Activated CD8-positive, alpha-beta memory T cell treated with anti-CD3 and anti-CD28 coated beads for 1 hour (primary cell): ENCODE measurements around the gene ITGB5.
"Not testable (repeated sequence)": the region's sequence is repeated elsewhere in the genome, so short reads cannot be mapped to it uniquely, and the experiment has no call there.

Source experiments
- DNase-seq, 2 donors: peaks; one replicate each; pipeline ENCODE4 v3.0.0-alpha.2; 2020; ENCODE audit warnings: low read depth in 1 of 2; ENCODE audit errors: extremely low read depth in 1 of 2

ITGB5 gene

GRCh38 chr3:124791142-124791541, 96.0 kb downstream of the ITGB5 start:
- no peak for DNase-seq

- DNase-seq: not testable (repeated sequence)
Measured at GRCh38 chr3:124789103-124789502, 98.1 kb downstream of the ITGB5 start.

DNA sequence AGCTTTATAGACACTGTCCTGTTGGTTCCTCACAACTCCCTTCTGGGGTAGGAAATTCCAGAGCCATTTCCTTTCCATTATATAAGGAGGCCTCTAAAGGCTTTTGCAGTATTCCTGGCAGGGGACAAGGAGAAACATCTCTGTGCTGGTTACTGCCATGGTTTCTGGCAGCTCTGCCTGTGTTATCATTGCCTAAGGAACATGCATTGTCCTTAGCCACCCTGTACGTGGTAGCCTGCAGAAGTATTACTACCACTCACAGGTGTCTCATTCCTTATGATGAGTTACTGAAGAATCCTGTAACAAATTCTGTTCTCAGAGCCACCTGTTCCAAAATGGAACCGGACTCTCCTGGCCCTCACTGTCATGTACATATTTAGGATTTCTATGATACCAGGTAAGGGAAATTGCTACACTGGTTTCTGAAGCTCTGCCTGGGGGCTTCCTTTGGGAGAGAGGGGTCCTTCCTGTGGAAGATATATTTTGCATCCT, 98.9 kb downstream of the ITGB5 start:
- DNase-seq: no peak

DNA sequence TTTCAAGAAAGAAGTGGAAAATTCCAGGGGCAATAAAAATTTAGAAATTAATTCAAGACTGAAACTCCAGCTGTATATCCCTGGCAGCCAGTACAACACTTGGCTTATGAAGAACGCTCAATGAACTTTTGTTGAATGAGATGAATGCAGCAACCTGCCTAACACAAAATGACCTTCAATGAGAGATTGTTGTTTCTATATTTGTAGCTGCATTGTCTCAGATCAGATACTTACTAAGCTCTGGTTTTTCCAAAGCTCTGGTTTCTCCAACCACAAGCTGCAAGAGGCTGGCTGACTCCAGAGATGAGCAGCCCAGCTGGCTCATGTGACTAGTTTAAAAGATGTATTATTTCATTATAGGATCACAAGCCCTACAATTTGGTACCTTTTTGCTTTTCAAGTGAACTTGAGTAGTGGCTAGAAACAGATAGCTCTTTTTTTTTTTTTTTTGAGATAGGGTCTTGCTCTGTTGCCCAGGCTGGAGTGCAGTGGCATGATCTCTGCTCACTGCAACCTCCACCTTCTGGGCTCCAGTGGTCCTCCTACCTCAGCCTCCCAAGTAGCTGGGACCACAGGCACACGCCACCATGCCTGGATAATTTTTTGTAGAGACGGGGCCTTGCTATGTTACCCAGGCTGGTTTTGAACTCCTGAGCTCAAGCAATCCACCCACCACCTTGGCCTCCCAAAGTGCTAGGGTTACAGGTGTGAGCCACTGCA, 99.5 kb downstream of the ITGB5 start:
- DNase-seq: no peak

GRCh38 chr3:124786511-124787241, 100.5 kb downstream of the ITGB5 start:
- DNase-seq: no peak

DNA sequence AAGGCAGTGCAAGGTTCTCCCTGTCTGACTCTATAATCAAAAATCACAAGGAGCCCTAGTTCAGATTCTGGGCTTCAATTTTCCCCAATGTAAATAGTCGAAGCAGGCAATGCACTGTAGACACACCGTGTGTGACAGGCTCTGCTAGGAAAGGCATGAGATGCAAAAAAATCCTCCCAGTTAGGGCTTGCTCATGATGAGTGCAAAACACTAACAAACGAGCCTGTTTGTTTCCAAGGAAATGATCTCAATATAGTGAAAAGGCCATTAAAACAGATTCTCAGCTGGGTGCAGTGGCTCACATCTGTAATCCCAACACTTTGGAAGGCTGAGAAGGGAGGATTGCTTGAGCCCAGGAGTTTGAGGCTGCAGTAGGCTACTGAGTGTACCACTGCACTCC, 101.2 kb downstream of the ITGB5 start:
- DNase-seq: no peak

DNA sequence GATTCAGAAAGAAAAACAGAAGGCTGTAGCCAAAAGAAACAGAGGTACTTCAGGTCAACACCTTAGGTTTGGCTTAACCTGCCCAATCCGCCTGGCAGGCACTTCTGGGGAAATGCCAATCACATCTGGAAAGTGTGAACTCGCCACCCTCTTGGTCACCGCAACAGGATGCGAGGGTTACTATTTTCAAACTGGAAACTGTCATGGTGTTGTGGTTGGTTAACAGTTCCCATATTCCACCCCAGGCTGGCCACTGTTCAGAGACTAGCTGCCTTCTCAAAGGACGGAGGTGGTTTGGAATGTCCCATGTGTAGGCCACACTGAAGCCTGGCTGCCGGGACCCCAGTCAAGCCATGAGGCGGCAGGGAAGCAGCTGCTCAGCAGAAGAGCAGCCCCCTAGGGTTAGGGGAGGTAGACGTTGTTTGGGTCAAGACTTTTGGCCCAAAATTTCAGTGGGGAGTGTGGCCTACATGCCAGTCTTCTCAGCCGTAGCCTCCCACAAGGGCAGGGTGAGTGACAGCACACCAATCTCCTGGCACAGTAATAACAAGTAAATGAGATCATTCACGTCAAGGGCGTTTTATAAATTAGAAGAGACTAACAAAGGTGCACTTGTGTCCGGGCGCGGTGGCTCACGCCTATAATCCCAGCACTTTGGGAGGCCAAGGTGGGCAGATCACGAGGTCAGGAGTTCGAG, 102.3 kb downstream of the ITGB5 start:
- DNase-seq: no peak

DNA sequence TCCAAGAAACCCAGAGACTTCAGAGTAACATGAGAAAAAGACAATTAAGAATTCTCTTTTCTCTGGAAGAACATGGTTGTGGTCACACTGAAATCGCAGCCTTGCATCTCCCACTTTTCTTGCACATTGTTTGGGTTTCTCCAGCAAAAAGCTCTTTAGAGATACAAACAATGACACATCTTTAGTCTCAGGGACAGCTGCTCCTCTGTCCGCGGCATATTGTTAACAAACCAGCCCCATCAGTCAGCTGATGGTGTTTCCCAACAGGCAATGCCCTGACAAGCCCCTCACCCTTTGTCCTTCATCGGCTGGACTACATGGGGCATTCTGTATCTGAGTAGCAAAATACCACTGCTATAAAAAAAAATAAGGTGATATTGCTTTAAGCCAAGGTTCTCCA, 103.5 kb downstream of the ITGB5 start:
- DNase-seq: no peak

DNA sequence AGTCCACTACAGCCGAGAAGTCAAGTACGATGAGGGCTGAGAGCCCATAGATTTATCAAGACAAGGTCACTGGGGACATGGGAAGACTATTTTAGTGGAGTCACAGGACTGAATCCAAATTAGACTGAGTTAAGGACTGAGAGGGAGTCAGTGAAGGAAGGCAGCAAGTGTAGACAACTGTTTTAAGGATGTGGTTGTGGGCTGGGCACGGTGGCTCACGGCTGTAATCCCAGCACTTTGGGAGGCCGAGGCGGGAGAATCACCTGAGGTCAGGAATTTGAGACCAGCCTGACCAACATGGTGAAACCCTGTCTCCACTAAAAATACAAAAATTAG, 104.8 kb downstream of the ITGB5 start:
- not testable (repeated sequence) for DNase-seq

DNA sequence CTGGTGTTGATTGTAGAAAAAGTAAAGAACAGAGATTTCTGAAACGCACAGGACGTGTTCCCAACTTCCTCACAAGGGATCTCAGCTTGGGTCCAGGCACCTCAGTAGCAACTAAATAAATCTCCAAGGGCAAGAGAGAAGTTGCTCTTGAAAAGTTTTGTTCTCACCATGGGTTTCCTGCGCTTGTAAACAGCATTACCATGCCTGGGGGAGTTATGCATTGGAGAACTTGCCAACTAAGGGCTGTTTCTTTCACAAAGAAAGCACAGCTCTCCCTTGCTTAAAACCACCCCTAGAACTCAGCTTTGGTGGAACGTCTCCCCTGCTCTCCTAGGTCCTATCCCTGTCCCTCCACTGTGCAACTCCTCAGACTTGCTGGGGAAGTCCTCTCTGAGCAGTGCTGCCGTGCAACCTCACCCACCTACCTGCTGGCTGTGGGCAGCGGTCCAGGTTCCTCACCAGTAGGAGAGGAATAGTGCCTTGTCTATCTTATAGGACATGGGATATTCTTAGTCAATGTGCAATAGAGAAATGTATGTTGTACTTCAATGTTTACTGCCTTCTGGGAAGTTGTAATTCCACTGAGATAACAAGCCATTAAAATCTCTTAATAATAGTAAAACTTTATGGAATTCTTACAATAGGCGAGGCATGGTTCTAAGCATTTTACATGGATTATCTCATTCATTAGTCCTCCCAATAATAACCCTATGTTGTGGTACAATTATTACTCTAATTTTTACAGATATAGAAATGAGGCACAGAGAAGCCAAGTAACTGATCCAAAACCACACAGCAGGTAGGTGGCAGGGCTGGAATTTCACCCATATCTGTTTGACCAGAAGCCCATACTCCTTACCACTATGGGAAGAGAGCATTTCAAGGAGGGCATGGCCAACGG, 105.4 kb downstream of the ITGB5 start:
- no peak for DNase-seq

DNA sequence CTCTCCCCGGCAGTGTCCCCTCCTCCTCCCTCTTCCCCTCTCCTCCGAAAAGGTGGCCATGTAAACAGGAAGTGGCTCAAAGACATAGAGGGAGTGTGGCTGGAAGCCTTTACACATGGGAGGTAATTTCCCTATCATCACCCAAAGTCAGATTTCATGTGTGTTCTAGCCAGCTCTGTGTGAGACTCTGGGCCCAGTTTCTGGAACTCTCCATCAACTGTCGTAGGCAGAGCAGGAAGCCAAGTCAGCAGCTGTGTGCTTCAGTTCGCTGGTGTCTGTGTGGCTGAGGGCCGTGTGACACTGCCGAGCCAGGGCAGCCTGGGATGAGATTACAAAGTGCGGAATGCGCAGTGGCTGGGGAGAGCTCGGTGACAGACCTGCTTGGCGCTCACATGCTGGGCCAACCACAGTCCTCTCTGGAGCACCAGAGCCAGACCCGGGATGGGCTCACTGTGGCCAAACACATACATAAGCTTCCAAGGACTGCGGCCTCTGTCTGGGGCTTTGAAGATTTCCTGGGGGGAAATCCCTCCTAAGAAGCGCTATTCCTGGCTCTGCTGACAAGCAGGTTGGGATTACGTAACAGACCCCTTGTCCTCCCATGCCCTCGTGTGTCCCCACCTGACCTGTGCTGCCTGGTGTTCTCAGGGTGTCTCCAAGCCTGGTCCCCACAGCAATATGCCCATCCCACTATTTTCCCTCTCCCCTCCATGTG, 106.2 kb downstream of the ITGB5 start:
- DNase-seq: no peak

- no peak for DNase-seq
Measured at GRCh38 chr3:124780356-124780755, 106.8 kb downstream of the ITGB5 start.

GRCh38 chr3:124779751-124780191, 107.4 kb downstream of the ITGB5 start:
- DNase-seq: no peak

GRCh38 chr3:124779116-124779515, 108.0 kb downstream of the ITGB5 start:
- no peak for DNase-seq

GRCh38 chr3:124777762-124778470, 109.2 kb downstream of the ITGB5 start:
- no peak for DNase-seq

DNA sequence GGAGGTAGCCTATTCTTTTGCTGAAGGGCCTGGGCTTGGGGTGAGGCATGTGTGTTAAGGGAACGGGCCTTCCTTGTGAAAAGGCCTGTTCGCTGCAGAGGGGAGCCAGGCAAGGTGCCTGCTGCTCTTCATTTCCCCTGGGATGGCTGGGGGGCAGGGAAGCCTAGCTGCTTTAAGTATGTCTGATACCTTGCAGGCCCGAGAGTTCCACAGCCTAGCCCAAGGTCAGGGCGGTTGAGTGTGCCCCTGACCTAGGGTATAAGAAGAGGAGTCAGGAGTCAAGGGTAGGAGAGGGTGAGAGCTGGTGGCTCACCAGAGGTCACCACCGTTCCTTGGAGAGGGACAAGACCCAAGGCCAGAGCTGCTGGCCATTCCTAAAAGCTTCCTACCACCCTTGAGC, 110.3 kb downstream of the ITGB5 start:
- DNase-seq: no peak

DNA sequence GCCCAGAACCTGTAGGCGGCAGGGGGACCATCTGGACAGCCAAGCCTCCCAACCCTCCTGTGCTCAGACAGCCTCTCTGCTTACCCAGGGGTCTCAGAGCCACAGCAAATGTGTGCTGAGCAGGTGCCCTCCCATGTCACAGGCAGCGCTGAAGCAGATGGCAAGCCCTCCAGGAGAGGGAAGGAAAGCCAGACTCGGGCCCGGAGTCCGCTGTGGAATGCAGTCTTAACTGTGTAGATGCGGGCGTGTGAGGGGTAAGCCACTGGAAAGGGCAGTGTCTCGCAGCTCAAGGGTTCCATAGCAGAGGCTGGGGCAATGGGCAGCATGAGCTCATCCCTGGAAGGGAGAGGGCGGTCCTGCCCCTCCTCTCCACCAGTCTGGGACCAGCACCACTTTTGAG, 111.3 kb downstream of the ITGB5 start:
- DNase-seq: no peak

DNA sequence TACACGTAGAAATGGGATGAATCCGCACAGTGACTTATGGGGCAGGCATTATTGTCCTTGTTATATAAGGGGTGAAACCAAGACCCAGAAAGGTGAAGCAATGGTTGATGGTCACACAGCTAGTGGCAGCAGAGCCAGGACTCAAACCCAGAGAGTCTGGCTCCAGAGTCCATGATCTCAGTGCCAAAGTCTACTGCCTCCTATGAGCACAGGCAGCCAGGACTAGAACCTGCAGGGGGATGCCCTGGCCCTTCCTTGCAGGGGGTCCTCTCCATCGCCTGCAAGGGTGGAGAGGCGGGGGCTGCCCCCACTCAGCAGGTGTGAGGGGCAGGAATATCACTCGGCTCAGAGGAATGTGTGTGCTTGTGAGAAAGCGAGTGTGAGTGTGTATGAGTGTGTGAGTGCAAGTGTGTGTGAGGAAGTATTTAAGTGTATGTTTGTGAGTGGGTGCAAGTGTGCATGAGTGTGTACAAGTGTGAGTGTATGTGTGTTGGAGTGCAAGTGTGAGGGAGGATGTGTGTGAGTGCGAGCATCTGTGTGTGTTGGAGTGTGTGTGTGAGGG, 112.2 kb downstream of the ITGB5 start:
- no peak for DNase-seq

- DNase-seq: no peak
Measured at GRCh38 chr3:124774327-124774718, 112.8 kb downstream of the ITGB5 start.
